Measurements from ENCODE around the gene MT1A.

GRCh38 chr16:56658327-56658875 lies 19.9 kb downstream of the MT1A start:
- TF ChIP-seq CTCF (IDR thresholded peaks at IDR 0.05; ENCODE audit: insufficient read depth, low read length), result no peak
- no peak for TF ChIP-seq POLR2AphosphoS5 (IDR thresholded peaks at IDR 0.05; ENCODE audit: low read depth)
- TF ChIP-seq, protein P1, sequence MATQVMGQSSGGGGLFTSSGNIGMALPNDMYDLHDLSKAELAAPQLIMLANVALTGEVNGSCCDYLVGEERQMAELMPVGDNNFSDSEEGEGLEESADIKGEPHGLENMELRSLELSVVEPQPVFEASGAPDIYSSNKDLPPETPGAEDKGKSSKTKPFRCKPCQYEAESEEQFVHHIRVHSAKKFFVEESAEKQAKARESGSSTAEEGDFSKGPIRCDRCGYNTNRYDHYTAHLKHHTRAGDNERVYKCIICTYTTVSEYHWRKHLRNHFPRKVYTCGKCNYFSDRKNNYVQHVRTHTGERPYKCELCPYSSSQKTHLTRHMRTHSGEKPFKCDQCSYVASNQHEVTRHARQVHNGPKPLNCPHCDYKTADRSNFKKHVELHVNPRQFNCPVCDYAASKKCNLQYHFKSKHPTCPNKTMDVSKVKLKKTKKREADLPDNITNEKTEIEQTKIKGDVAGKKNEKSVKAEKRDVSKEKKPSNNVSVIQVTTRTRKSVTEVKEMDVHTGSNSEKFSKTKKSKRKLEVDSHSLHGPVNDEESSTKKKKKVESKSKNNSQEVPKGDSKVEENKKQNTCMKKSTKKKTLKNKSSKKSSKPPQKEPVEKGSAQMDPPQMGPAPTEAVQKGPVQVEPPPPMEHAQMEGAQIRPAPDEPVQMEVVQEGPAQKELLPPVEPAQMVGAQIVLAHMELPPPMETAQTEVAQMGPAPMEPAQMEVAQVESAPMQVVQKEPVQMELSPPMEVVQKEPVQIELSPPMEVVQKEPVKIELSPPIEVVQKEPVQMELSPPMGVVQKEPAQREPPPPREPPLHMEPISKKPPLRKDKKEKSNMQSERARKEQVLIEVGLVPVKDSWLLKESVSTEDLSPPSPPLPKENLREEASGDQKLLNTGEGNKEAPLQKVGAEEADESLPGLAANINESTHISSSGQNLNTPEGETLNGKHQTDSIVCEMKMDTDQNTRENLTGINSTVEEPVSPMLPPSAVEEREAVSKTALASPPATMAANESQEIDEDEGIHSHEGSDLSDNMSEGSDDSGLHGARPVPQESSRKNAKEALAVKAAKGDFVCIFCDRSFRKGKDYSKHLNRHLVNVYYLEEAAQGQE (IDR thresholded peaks at IDR 0.05; ENCODE audit: insufficient replicate concordance, low read depth), result no peak
- TF ChIP-seq SPI1 (IDR thresholded peaks at IDR 0.05; ENCODE audit: borderline replicate concordance, low read depth), result no peak
